Mesodermal cell (in vitro differentiated cells): ENCODE data around the gene PSMG4.

Source experiments
- H3K27ac ChIP-seq: 2 replicates; pipeline ENCODE4 v1.7.0; 2013; ENCODE audit warnings: mild to moderate bottlenecking, low read depth, low read length, moderate library complexity; ENCODE audit not compliant: severe bottlenecking
- H3K36me3 ChIP-seq: 2 replicates; pipeline ENCODE4 v1.7.1; 2013; ENCODE audit warnings: mild to moderate bottlenecking, low read length, moderate library complexity; ENCODE audit not compliant: control insufficient read depth, insufficient read depth
- H3K4me1 ChIP-seq: one replicate; pipeline ENCODE4 v1.7.1; 2013; ENCODE audit warnings: mild to moderate bottlenecking, low read length; ENCODE audit not compliant: insufficient read depth, control insufficient read depth, poor library complexity, severe bottlenecking
- H3K4me3 ChIP-seq: 2 replicates; pipeline ENCODE4 v1.7.0; 2013; ENCODE audit warnings: low read length, control low read depth, mild to moderate bottlenecking; ENCODE audit not compliant: insufficient read depth, poor library complexity, severe bottlenecking; ENCODE audit errors: extremely low read depth
- H3K9me3 ChIP-seq: 2 replicates; pipeline ENCODE4 v1.7.1; 2013; ENCODE audit warnings: mild to moderate bottlenecking, low read length, moderate library complexity; ENCODE audit not compliant: control insufficient read depth
- WGBS, 2 experiments: methylation state at CpG; one replicate each; pipeline ENCODE4 v1.1.5; 2013; ENCODE audit warnings: missing lambda C conversion rate in 2 of 2; ENCODE audit not compliant: insufficient coverage in 2 of 2; 5-methylcytosine and 5-hydroxymethylcytosine counted together

Gene PSMG4

GRCh38 chr6:3230900-3231246 is 27.9 kb upstream of the PSMG4 start:
- Histone ChIP-seq H3K4me1 (peaks cover 3% of the 10 kb centered on the region), H3K4me3 (peak overlapping the region; percentile 50), H3K36me3 (peaks cover 5% of the 10 kb centered on the region), H3K27ac (peak overlapping the region; percentile 87), H3K9me3 (no peaks in the 10 kb centered on the region)
- 0% methylated on average over 3 of the region's 11 CpGs for WGBS, 2 experiments

DNA sequence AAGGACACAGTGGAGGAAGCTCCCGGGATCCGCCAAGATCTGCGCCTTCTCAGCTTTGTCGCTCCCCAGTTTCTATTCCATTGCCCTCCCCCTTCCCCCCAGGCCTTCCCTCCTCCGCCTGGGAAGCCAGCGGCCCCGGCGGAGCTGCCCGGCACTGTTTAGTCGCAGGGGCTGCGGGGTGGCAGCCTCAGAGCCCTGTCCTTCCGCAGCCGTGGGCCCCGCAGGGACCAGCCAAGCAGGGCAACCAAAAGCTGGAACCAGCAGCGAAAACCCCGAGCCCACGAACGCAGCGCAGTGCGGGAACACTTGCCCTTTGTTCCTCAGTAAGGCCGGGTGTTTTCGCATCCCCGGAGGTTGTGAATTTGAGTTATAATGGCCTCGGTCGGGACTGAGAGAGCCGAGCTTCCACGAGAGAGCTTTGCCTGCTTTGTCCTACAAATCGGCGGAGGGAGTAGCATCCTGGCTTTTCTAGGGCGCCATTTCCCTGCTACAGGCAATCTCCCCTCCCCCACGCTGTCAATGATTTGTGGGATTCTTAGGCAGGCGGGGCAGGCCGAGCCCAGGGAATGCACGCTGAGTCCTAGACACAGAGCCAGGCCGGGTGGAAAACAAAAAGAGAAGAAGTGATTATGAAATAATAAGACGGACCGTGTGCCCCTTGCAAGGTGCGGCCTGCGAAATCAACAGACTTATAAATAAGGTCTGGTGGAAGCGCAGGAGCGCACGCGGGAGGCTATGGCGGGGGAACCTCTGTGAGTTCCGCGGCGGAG is 27.3 kb upstream of the PSMG4 start:
- H3K27ac ChIP-seq: peak overlapping the region; percentile 87

DNA sequence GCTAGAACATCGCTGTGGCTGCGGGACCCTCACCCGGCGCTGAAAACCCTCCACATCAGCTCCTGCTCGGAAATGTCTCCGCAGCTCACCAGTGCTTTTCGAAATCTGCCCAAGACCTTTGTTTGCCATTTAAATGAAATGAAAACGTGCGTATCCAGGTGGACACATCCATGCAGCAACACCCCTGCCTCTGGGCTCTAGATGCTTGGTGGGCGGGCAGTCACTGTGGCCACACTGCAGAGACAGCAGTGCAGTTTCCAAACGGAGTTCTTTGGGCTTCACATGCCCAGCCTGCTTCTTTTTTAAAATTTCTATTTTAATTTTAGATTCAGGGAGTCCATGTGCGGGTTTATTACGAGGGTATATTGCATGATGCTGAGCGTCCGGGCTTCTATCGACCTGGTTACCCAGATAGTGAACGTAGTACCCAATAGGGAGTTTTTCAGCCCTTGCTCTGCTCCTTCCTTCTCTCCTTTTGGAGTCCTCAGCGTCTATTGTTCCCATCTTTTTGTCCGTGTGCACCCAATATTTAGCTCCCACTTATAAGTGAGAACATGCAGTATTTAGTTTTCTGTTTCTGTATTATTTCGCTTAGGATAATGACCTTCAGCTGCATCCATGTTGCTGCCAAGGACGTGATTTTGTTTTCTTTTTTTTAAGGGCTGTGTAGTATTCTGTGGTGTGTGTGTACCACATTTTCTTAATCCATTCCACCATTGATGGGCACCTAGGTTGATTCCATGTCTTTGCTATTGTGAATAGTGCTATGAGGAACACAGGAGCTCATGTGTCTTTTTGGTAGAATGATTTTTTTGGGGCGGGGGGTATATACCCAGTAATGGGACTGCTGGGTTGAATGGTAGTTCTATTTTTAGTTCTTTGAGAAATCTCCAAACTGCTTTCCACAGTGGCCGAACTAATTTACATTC is 26.5 kb upstream of the PSMG4 start:
- no peaks in the 10 kb centered on the region for H3K36me3 ChIP-seq
- no peaks in the 10 kb centered on the region for H3K9me3 ChIP-seq
- H3K27ac ChIP-seq: peak overlapping the region; percentile 87
- peaks cover 3% of the 10 kb centered on the region for H3K4me1 ChIP-seq
- WGBS, 2 experiments: 8 to 15% methylated on average over 14 to 17 of the region's 23 CpGs
- peak overlapping the region; percentile 50 for H3K4me3 ChIP-seq

More for the DNA sequence above, 27.3 kb upstream of the PSMG4 start:
- Histone ChIP-seq H3K36me3 (no peaks in the 10 kb centered on the region), H3K4me1 (peaks cover 3% of the 10 kb centered on the region), H3K4me3 (peak overlapping the region; percentile 50), H3K9me3 (no peaks in the 10 kb centered on the region)
- WGBS, 2 experiments: 0 to 1% methylated on average over 32 to 39 of the region's 47 CpGs

DNA sequence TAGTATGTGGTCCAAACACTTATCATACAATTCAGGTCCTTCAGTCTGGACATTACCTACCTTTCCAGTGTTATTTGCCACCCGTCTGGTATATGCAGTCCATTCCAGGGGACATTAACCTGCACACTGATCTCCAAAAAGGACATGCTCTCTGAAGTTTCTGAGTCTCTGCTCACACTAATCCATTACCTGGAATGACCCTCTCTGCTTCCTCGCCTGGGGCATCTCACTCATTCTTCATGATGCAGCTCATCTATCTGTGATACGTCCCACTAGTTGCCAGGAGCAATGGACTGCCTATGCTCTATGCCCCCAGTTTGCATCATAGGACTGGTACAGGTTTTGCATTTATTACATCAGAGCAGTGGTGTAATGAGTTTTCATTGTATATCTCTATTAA is 25.4 kb upstream of the PSMG4 start:
- 90 to 98% methylated on average over 3 of the region's 3 CpGs for WGBS, 2 experiments
- no peak overlapping the region for H3K4me3 ChIP-seq
- no peak overlapping the region for H3K27ac ChIP-seq
- no peaks in the 10 kb centered on the region for H3K36me3 ChIP-seq
- no peaks in the 10 kb centered on the region for H3K9me3 ChIP-seq
- H3K4me1 ChIP-seq: peaks cover 3% of the 10 kb centered on the region

DNA sequence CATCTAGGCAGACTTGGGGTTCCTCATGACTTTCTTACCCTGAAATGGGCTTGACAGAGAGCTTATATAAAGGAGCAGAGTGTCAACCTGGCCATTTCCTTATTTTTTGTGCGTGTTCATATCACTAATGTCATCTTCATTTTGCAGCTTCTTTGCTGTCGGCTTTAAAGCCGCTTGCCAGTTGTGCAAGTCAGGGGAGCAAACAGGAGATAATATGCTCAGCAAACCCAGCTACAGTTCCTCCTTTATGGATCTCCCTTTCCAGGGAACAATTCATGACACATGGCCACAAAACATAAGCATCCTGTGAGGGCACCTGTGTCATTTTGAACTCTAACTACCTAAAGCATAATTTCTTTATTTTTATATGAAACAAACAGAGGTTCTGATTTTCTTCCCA is 24.8 kb upstream of the PSMG4 start:
- H3K27ac ChIP-seq: no peak overlapping the region
- no peaks in the 10 kb centered on the region for H3K9me3 ChIP-seq
- peaks cover 3% of the 10 kb centered on the region for H3K4me1 ChIP-seq
- WGBS, 2 experiments: 94 to 100% methylated on average over 2 to 3 of the region's 3 CpGs
- no peaks in the 10 kb centered on the region for H3K36me3 ChIP-seq
- H3K4me3 ChIP-seq: no peak overlapping the region

- Histone ChIP-seq H3K27ac (no peak overlapping the region), H3K4me3 (no peak overlapping the region), H3K36me3 (no peaks in the 10 kb centered on the region), H3K4me1 (peaks cover 3% of the 10 kb centered on the region), H3K9me3 (no peaks in the 10 kb centered on the region)
- 90 to 92% methylated on average over 2 of the region's 2 CpGs for WGBS, 2 experiments
Observed at GRCh38 chr6:3235486-3235885, 23.3 kb upstream of the PSMG4 start.

GRCh38 chr6:3236005-3236404 is 22.7 kb upstream of the PSMG4 start:
- H3K4me3 ChIP-seq: no peak overlapping the region

GRCh38 chr6:3237761-3238662 is 20.7 kb upstream of the PSMG4 start:
- Histone ChIP-seq H3K4me3 (no peak overlapping the region), H3K27ac (no peak overlapping the region), H3K36me3 (no peaks in the 10 kb centered on the region), H3K4me1 (no peaks in the 10 kb centered on the region), H3K9me3 (no peaks in the 10 kb centered on the region)
- 94 to 96% methylated on average over 20 to 22 of the region's 24 CpGs for WGBS, 2 experiments

More at GRCh38 chr6:3236005-3236404, 22.7 kb upstream of the PSMG4 start:
- no peaks in the 10 kb centered on the region for H3K36me3 ChIP-seq
- no peak overlapping the region for H3K27ac ChIP-seq
- peaks cover 3% of the 10 kb centered on the region for H3K4me1 ChIP-seq
- WGBS, 2 experiments: 89 to 92% methylated on average over 2 to 3 of the region's 3 CpGs
- H3K9me3 ChIP-seq: no peaks in the 10 kb centered on the region

DNA sequence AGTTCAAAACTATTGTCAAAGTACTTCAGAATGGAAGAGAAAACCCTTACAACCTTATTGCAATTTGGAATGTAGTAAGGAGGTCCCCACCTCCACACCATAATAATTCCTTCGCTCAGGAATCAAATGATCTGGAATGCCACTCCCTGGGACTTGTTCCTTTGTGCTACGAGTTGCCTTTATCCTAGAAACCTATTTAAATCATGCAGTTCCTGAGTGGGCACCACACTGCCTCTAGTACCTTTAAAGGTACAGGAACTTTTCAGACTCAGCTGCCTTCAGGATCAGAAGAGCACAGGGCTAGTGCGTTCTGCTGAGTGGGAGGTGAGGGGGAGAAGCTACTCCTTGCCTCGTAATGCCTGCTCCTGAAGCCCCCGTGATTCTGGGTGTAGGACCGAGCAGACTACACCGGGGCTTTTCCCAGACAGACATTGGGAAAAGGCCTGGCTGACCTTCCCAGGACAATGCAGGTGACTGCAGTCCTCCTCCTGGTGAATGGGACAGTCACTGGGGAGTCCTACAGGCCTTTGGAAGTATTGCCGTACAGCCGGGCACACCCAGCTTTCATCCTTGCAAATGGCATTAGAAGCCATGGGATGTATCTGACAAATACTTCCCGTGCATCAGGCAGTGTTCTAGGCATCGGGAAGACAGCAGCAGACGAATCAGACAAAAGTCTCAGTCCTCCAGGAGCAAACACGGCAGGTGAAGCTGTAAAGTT is 19.5 kb upstream of the PSMG4 start:
- no peak overlapping the region for H3K4me3 ChIP-seq
- H3K36me3 ChIP-seq: no peaks in the 10 kb centered on the region
- H3K4me1 ChIP-seq: no peaks in the 10 kb centered on the region
- H3K9me3 ChIP-seq: peaks cover 5% of the 10 kb centered on the region
- no peak overlapping the region for H3K27ac ChIP-seq
- whole genome bisulfite sequencing, 2 experiments: 80 to 83% methylated on average over 11 to 12 of the region's 13 CpGs

DNA sequence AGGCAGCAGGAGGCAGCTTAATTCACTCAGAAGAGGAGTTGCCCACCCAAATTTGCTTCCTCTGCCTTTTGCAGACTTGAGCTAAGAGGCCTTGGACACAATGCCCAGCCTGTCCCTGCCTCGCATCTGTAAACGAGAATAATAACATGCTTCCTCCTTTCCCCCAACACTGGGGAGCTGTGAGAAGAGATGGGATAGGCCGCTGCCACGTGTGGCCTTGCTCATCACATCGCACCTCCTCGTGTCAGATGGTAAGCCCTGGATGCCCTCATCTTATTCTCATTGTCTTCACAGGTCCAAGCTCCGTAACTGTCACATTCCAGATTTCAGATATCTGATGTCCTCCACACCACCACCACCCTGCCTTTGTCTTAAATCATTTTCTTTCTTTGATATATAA is 18.2 kb upstream of the PSMG4 start:
- no peak overlapping the region for H3K4me3 ChIP-seq
- 85 to 87% methylated on average over 5 to 6 of the region's 7 CpGs for WGBS, 2 experiments
- H3K27ac ChIP-seq: no peak overlapping the region
- H3K4me1 ChIP-seq: no peaks in the 10 kb centered on the region
- no peaks in the 10 kb centered on the region for H3K36me3 ChIP-seq
- H3K9me3 ChIP-seq: peaks cover 5% of the 10 kb centered on the region
